HG02840 (cell line): Measurements from ENCODE around the gene UGT1A8.

Source experiments
- ATAC-seq: cut with Tn5 transposase; IDR thresholded peaks from one replicate; pipeline ENCODE4 v1.9.1; 2021; ENCODE audit warnings: mild to moderate bottlenecking, moderate library complexity, moderate number of reproducible peaks; ENCODE audit not compliant: unreplicated experiment, low FRiP score

The UGT1A8 gene

DNA sequence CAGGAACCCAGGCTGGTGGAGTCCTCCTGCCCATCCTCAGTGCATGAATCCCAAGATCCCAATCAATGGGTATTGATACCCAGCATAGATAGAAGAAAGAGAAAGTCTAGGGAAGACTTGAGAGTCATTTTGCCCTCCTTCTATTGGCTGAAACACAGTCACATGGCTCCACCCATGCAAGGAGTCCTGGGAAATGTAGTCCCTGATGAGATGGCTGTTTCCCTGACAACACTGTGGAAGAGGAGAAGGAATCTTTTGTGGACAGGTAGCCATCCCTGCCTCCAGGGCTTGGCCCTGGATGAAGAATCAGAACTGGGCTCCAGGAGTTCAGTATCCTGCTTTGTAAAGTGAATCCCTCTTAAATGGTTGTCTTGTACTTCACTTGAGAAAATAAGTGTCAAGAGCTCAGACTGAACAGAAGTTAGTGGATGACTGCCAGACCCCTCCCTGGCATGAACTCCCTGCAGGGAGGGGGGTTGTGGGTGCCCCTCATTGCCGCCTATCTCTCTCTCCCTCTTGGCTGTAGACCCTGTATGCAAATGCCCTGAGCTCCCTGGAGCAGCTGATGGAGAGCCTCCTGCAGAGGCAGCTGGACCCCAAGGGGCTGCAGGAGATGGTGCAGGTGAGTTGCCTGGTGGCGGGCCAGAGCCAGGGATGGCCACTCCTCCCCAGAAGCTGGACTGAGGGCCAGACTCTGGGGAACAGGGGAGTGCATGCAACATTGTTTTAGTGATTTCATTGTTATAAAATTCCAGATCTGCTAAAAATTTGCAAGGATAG lies 196.8 kb downstream of the UGT1A8 start:
- no peak for ATAC-seq

DNA sequence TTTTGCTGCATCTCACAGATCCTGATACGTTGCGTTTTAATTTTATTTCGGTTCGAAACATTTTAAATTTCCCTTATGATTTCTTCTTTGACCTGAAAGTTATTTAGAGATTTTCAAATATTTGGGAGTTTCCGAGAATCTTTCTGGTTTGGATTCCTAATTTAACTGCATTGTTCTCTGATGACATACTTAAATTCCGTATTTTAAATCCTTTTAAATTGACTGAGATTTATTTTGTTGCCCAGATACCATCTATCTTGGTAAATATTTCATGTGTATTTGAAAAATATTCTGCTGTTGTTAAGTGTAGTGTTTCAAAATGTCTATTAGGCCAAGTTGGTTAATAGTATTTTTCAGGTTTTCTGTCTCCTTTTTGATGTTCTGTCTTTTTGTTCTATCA lies 198.4 kb downstream of the UGT1A8 start:
- ATAC-seq, result no peak

DNA sequence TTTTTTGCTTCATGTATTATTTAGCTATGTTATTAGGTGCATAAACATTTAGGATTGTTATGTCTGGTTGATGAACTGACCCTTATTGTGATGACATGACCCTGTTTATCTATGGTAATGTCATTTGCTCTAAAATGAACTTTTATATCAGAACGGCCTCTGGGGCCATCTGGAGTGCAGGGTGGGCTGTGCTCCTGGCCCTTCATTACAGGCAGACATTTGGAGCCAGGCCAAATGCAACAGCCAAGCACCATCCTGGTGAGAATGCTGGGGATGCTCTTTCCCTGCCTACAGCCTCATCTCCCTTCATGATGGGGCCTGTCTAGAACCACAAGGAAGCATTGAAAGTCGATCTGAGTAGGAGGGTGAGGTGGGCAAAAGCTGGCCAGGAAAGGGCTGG lies 198.9 kb downstream of the UGT1A8 start:
- no peak for ATAC-seq

DNA sequence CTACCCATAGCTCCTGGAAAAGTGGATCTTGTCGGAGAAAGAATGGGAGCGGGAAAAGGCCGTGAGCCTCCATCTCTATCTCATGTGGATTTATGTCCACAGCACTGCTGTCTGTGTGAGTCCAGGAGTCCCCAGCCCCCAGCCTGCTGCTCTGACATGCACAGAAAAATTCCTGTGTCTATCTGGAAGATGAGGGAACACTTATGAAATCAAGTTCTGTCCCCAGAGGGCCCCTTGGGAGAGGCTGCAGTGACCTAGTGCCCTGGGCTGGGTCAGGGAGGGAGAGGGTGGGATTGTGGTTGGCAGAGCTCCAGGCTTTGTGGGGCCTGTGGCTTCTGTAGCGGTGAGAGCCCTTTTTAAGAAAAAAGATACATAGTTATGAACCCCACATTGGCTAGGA lies 199.3 kb downstream of the UGT1A8 start:
- no peak for ATAC-seq

DNA sequence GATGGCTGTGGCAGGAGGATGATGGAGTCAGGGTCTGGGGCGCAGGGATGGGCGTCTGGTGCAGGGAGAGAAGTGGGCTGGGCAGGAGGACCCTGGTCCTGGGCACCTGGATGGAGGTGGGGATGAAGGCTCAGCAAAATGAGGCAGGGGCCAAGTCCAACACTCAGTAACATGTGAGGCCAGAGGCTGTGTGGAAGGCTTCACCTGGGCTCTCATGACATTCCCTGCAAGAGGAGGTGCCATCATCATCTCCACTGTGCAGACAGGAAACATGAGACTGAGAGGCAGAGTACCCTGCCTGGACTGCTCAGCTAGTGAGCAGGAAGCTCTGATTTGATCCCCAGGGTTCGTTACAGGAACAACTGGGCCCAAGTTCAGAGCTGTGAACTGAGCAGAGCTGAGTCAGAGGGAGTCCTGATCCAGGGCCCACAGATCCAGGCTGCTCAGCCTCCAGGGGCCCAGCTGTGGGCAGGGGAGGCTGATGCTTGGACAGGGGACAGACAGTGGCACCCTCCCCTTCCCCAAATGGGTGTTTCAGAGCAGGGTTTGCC lies 200.0 kb downstream of the UGT1A8 start:
- no peak for ATAC-seq

DNA sequence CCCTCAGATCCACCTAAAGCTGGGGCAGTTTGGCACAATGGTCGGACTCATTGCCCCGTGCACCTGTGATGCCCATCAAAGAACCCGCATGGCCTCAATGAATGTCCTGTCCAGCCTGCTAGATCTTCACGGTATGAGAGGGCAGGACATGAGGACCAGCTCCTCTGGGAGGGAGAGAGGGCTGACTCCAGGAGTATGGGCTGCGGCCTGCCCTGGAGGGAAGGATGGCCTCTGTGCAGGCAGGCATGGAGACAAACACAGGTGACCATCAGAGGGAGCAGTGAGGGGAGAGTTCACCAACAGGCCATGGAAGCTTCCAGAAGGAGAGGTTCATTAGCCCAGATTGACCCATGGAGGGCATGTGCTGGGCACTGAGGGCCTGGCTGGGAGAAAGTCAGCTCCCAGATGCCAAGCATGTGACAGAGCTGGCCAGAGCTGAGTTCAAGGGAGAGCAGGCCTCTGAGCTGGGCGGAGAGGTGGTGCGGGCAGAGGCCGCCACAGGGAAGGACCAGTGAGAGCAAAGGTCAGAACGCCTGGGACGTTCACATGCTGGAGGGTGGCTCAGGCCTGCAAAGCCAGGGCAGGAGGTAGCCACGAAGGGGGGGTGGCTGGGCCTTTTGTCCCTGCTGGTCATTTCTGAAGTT lies 200.7 kb downstream of the UGT1A8 start:
- no peak for ATAC-seq

DNA sequence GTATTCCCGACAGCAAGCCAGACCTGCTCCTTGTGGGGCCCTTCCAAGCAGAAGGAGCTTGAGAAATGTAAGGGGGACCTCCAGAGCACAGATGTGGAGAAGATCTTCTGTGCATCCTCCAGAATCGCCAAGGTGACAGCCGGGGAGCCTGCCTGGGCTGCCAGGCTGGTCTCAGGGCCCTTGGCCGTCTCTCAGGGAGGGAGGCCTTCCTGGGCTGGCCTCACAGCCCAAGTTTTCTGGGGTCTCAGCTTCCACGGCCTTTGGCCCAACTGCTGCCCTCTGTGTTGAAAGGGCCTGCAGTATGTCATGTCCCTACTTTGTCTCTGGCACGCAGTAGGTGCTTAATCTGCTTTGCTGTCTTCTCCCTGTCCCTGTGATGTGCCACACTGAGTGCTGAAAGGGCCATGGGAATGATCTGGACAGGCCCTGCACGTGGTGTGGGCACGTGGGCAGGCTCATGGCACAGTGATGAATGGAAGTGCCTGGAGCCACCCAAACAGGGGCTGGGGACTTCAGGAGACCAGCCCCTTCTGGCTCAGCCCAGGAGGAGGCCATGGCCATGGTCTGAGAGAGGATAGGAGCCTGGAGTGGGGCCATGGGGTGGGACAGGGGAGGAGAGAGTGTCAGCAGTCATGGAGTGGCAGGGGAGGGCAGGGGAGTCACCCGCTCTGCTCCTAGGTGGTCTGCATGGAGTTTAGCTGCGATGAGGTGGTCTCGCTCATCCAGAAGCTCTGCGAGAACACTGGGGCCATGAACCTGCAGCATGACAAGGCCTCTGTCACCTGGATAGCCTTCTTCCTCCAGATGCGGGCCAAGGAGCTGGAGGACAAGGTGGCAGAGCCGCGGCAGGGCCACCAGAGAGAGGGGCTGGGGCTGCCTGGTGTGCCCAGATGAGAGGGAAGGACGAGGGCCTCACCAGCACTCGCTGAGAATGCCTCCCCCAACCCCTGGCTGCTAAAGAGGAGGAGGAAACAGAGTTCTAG lies 201.5 kb downstream of the UGT1A8 start:
- no peak for ATAC-seq

DNA sequence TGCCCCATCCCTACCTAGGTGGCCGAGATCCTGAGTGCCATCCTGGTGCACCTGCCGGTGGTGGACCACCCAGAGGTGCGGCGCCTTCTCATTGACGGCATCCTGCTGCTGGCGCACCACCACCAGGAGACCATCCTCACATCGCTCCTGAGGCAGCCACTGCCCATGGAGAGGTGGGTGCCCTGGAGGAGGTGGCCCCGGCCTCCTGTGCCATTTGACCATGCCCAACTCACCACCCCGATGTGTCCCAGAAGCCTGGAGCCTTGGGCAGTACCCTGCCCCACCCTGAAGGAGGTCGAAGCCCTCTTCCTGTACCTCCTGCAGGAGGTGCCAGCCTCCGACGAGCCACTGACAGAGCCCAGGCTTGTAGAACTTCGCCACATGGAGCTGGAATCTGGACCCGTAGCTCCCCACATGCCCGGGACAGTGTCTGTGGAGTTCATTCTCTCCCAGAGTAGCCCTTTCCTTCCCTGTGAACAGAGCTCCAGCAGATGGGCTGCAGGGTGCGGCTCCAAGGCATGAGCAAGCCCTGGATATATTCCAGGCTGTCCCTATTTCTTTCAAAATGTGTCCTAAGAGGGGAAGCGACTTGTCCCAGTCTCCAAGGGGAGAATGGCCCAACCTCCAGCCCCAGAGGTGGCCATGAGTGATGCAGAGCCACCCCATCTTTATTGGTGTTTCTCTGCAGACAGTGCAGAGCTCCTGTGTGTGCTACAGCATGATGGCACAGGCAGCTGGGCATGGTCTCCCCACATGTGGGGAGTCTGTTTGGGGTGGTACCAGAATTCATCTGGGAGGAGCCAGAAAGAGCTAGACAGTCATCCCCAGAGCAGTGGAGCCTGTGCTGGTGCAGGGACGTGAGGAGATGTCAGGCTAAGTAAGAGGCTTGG lies 202.7 kb downstream of the UGT1A8 start:
- ATAC-seq, result no peak

DNA sequence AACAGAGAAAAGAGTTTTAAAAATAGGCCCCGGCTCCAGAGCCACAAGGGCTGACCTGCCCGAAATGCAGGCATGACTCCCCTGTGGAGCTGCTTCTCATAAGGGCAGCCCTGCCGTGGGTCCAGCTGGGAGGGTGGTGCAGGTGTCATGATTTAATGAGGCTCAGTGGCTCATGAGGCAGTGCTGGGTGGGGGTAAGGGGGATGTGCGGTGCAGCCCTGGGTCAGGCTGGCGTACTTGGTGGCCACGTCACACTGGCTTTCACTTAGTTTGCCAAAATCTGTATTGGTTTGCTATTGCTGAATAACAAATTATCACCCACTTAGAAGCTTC lies 203.3 kb downstream of the UGT1A8 start:
- no peak for ATAC-seq

DNA sequence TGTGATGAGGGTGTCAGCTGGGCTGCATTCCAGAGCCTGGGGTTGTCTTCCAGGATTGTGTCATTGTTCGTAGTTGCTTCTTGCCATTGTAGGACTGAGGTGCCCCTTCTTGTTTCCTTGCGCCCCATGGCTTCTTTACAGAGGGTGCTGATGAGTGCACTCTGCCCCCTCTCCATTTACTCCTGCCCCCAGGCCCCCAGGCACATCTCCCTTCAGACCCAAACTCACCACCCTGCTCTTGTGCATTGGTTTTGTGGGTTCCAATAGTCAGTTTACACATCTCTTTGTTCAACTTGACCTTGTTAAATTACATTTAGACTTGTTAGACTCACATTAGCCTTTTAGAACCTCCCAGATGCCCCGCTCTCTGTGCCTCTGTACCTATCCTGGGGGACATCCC lies 203.8 kb downstream of the UGT1A8 start:
- no peak for ATAC-seq

DNA sequence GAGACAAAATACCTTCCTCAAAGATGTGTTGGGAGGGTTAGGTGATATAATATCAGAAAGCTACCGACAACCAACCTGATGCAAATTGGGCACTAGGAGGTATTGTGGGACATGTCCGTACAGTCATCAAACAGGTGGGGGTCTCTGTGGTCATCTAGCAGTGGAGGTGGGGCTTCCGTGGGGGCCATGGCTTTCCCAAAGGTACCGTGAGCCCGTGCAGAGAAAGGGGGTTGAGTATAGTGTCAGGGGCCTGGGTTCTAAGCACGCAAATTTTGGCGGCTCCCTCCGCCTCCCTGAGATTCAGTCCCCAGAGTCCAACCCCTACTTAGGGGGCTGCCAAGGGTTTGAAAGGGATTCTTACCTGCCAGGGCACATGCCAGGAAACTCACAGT lies 204.3 kb downstream of the UGT1A8 start:
- no peak for ATAC-seq

DNA sequence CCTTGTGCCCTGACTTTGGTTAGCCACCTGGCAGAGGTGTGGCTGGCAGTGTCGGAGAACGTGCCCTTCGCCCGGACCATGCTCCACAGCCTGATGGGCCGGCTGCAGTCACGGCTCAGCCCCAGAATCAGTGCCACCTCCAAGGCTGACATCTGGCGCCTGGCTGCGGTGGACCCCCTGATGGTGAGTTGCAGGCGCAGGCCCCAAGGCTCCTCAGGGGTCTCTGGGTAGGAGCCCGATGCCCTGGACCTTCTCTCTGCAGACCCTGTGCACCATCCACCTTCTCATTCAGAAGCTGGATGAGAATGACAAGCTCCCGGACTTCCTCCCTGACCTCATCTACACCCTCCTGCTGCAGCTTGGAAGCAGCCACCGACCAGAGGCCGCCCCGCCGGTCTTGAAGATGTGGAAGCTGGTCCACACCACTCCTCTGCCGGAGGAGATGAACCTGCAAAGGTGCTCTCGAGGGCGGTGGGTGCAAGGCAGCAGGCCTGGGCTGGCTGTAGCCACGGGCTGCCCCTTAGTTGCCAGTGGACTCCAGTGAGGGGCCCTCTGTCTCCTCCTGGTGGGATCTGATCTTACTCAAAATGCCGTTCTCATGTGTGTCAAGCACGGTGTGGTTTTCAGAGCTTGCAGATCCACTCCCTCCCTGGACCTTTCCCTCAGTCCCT lies 204.8 kb downstream of the UGT1A8 start:
- no peak for ATAC-seq
